HUES48 (cell line): ENCODE results near the gene KIF3C.

Source experiments
- H3K27ac ChIP-seq: one replicate; pipeline ENCODE4 v1.7.0; 2013; ENCODE audit warnings: low read depth, low read length, inconsistent platforms
- H3K27me3 ChIP-seq: 2 replicates; pipeline ENCODE4 v1.6.1; 2013; ENCODE audit warnings: mild to moderate bottlenecking, low read length; ENCODE audit not compliant: control insufficient read depth, insufficient read depth
- H3K36me3 ChIP-seq: 2 replicates; pipeline ENCODE4 v1.6.1; 2013; ENCODE audit warnings: low read length; ENCODE audit not compliant: control insufficient read depth, insufficient read depth
- H3K4me1 ChIP-seq: 2 replicates; pipeline ENCODE4 v1.6.1; 2013; ENCODE audit warnings: mild to moderate bottlenecking, low read length; ENCODE audit not compliant: control insufficient read depth, insufficient read depth
- H3K4me3 ChIP-seq: 2 replicates; pipeline ENCODE4 v1.5.1; 2013; ENCODE audit warnings: mild to moderate bottlenecking, low read depth, low read length
- H3K9ac ChIP-seq: 2 replicates; pipeline ENCODE4 v1.6.1; 2013; ENCODE audit warnings: mild to moderate bottlenecking, low read depth, low read length, moderate library complexity
- H3K9me3 ChIP-seq: 2 replicates; pipeline ENCODE4 v1.6.1; 2013; ENCODE audit warnings: low read length; ENCODE audit not compliant: control insufficient read depth, insufficient read depth

Gene KIF3C

GRCh38 chr2:25895018-25895417 lies 87.3 kb downstream of the KIF3C start:
- Histone ChIP-seq H3K4me1 (no peaks in the 10 kb centered on the region), H3K27me3 (no peaks in the 10 kb centered on the region), H3K9me3 (no peaks in the 10 kb centered on the region), H3K36me3 (no peaks in the 10 kb centered on the region), H3K27ac (no peak overlapping the region), H3K9ac (no peak overlapping the region), H3K4me3 (no peak overlapping the region)

- Histone ChIP-seq H3K9ac (no peak overlapping the region), H3K27ac (no peak overlapping the region), H3K4me3 (no peak overlapping the region), H3K9me3 (no peaks in the 10 kb centered on the region), H3K4me1 (no peaks in the 10 kb centered on the region), H3K27me3 (no peaks in the 10 kb centered on the region), H3K36me3 (no peaks in the 10 kb centered on the region)
Measured at GRCh38 chr2:25894135-25894830, 88.0 kb downstream of the KIF3C start.

- Histone ChIP-seq H3K36me3 (no peaks in the 10 kb centered on the region), H3K9ac (no peak overlapping the region), H3K27ac (no peak overlapping the region), H3K9me3 (no peaks in the 10 kb centered on the region), H3K4me3 (no peak overlapping the region), H3K4me1 (no peaks in the 10 kb centered on the region), H3K27me3 (no peaks in the 10 kb centered on the region)
Measured at GRCh38 chr2:25891672-25892071, 90.6 kb downstream of the KIF3C start.

- no peaks in the 10 kb centered on the region for H3K27me3 ChIP-seq
- H3K4me3 ChIP-seq, result no peak overlapping the region
- no peaks in the 10 kb centered on the region for H3K36me3 ChIP-seq
- no peak overlapping the region for H3K9ac ChIP-seq
- no peaks in the 10 kb centered on the region for H3K4me1 ChIP-seq
- no peaks in the 10 kb centered on the region for H3K9me3 ChIP-seq
- no peak overlapping the region for H3K27ac ChIP-seq
Measured at GRCh38 chr2:25887624-25888242, 94.6 kb downstream of the KIF3C start.

- H3K9ac ChIP-seq, result no peak overlapping the region
Measured at GRCh38 chr2:25885933-25886332, 96.4 kb downstream of the KIF3C start.

GRCh38 chr2:25881764-25882163 lies 100.5 kb downstream of the KIF3C start:
- no peaks in the 10 kb centered on the region for H3K27me3 ChIP-seq
- no peak overlapping the region for H3K27ac ChIP-seq
- H3K36me3 ChIP-seq, result no peaks in the 10 kb centered on the region
- H3K4me3 ChIP-seq, result no peak overlapping the region
- H3K9me3 ChIP-seq, result no peaks in the 10 kb centered on the region
- peaks cover 6% of the 10 kb centered on the region for H3K4me1 ChIP-seq
- H3K9ac ChIP-seq, result no peak overlapping the region

More at GRCh38 chr2:25885933-25886332, 96.4 kb downstream of the KIF3C start:
- H3K27me3 ChIP-seq, result no peaks in the 10 kb centered on the region
- H3K36me3 ChIP-seq, result no peaks in the 10 kb centered on the region
- H3K4me3 ChIP-seq, result no peak overlapping the region
- no peaks in the 10 kb centered on the region for H3K9me3 ChIP-seq
- no peaks in the 10 kb centered on the region for H3K4me1 ChIP-seq
- no peak overlapping the region for H3K27ac ChIP-seq

- no peak overlapping the region for H3K9ac ChIP-seq
- H3K9me3 ChIP-seq, result no peaks in the 10 kb centered on the region
- H3K27ac ChIP-seq, result peak overlapping the region; percentile 81
- peaks cover 3% of the 10 kb centered on the region; the same call in 1 of the 2 replicates for H3K36me3 ChIP-seq
- peaks cover 6% of the 10 kb centered on the region for H3K4me1 ChIP-seq
- peak overlapping the region; percentile 59 for H3K4me3 ChIP-seq
- H3K27me3 ChIP-seq, result no peaks in the 10 kb centered on the region
Measured at GRCh38 chr2:25879133-25879730, 103.1 kb downstream of the KIF3C start.

GRCh38 chr2:25878361-25879132 lies 103.8 kb downstream of the KIF3C start, which contains the start of gene ASXL2:
TSS of gene ASXL2 (minus strand) at chr2:25878487. CDS start at chr2:25878222, 265 bp downstream.
- peaks cover 5% of the 10 kb centered on the region; the same call in 1 of the 2 replicates for H3K36me3 ChIP-seq
- H3K27me3 ChIP-seq, result no peaks in the 10 kb centered on the region
- peak within 1 kb of the TSS; percentile 86 for H3K4me3 ChIP-seq
- peaks cover 6% of the 10 kb centered on the region for H3K4me1 ChIP-seq
- H3K9ac ChIP-seq, result peak within 1 kb of the TSS; percentile 83
- H3K9me3 ChIP-seq, result no peaks in the 10 kb centered on the region
- peak within 1 kb of the TSS; percentile 90 for H3K27ac ChIP-seq

- Histone ChIP-seq H3K4me3 (peak overlapping the region; percentile 86), H3K27me3 (no peaks in the 10 kb centered on the region), H3K4me1 (peaks cover 6% of the 10 kb centered on the region), H3K9ac (peak overlapping the region; percentile 83), H3K27ac (peak overlapping the region; percentile 90), H3K9me3 (no peaks in the 10 kb centered on the region), H3K36me3 (peaks cover 5% of the 10 kb centered on the region; the same call in 1 of the 2 replicates)
Measured at GRCh38 chr2:25877431-25878360, 104.6 kb downstream of the KIF3C start.
